Measurements from ENCODE around the gene CDH4. TPM values are rescaled to one million over a fixed set of nuclear protein-coding genes. Genes with fewer than 3 reads are reported as not detected.
A peak's percentile ranks its signal among the peaks of the same experiment; 100 is the strongest.

CDH4 gene
- total and polyA plus RNA-seq, 9 of the 15 experiments (the other 6 are each of a cell fraction or from before 2014, with no cell fraction given) = 0.04 TPM; not detected in 8

DNA sequence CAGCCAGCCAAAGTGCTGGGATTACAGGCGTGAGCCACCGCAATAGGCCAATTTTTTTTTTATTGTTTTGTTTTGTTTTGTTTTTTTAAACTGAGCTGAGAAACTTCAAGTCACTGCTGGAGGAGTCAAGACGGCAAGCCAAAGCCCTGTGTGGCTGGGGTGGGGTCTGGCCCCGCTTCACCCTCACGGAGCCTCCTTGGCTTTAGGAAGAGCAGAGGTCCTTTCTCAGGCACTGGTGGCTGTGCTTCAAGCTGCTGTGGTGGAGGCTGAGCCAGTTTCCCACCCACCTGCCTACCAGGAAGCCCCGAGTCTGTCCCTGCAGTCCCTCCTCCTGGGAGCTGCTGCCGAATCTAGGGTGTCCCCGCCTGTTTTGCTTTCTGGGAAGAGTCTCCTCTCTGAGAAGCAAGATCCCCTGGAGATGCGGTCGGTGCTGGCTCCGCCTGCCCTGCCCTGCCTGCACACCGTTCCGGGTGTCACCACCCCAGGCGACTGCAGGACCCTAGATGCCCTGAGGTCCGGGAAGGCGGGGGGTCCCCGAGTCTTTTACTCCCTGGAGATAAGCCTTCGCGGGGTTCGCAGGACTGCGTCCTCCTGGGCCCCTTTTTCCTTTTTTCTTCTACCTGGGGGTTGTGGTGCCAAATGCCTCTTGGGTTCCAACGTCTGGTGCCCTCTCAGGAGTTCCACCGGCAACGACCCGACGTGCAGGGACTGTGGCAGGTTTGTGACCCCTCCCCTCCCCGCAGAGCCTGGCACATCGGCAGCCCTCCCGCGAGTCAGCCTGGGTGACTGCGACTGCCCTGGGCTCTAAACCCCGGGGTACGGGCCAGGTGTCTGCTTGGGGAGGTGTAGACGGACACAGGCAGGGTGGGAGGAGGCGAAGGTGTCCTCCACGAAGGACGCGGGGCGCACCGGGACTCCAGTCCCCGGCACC is 712.9 kb downstream of the CDH4 start:
- 51% methylated on average over 24 of the region's 41 CpGs for WGBS (ENCODE audit: insufficient coverage, low coverage, missing lambda C conversion rate)
- Histone ChIP-seq H3K4me2 (ENCODE audit: insufficient read depth, low read length) (no peak overlapping the region), H3K79me2 (ENCODE audit: control insufficient read depth, insufficient read depth, low read length) (no peaks in the 10 kb centered on the region), H2AFZ (ENCODE audit: low read depth, low read length) (no peak overlapping the region), H3K4me3 (no peak overlapping the region), H3K4me1 (replicated peaks in 1 of 2; ENCODE audit: control insufficient read depth in 2 of 2, insufficient read depth in 2 of 2, low read length in 2 of 2) (peaks cover 0 to 20% of the 10 kb centered on the region in 2 experiments; a peak in 2 of 5 replicates), H4K20me1 (replicated peaks; ENCODE audit: control insufficient read depth, insufficient read depth, low read length) (no peaks in the 10 kb centered on the region), H3K27ac (ENCODE audit: extremely low read depth, low read depth, low read length) (no peak overlapping the region), H3K9me3 (replicated peaks; ENCODE audit: control insufficient read depth, insufficient read depth, low read depth, low read length) (no peaks in the 10 kb centered on the region; the same call in none of the 2 replicates), H3K27me3 (ENCODE audit: control insufficient read depth in 2 of 2, insufficient read depth in 2 of 2, low read length in 2 of 2) (peaks cover 0 to 3% of the 10 kb centered on the region in 2 experiments; a peak in 1 of 5 replicates), H3K9me1 (ENCODE audit: control insufficient read depth, insufficient read depth, low read length) (no peaks in the 10 kb centered on the region), H3K9ac (ENCODE audit: insufficient read depth in 1 of 2, low read depth in 2 of 2, low read length in 2 of 2) (peak overlapping the region in 1 of 2 experiments; percentile 45; a peak in 2 of 4 replicates), H3K36me3 (ENCODE audit: control insufficient read depth, insufficient read depth, low read length) (no peaks in the 10 kb centered on the region)
- ChIA-PET POLR2A (interaction anchor here (0.8 kb wide), 1 partner anchor 336 kb away, joined by 3 read pairs; no protein-coding TSS in a partner anchor), CTCF (ENCODE audit: low intra/inter-chr PET ratio) (no interaction called here)
- intact Hi-C loops (cut with micrococcal nuclease) = no loop called here
- FAIRE-seq = no peak
- DNase-seq (ENCODE audit: extremely low read depth in 1 of 4, low spot score in 3 of 4) = no peak
- in situ Hi-C loops (cut with MboI) = no loop called here
- peak; percentile 17; the same call in 2 of the 3 replicates for ATAC-seq
- TF ChIP-seq, protein P1, sequence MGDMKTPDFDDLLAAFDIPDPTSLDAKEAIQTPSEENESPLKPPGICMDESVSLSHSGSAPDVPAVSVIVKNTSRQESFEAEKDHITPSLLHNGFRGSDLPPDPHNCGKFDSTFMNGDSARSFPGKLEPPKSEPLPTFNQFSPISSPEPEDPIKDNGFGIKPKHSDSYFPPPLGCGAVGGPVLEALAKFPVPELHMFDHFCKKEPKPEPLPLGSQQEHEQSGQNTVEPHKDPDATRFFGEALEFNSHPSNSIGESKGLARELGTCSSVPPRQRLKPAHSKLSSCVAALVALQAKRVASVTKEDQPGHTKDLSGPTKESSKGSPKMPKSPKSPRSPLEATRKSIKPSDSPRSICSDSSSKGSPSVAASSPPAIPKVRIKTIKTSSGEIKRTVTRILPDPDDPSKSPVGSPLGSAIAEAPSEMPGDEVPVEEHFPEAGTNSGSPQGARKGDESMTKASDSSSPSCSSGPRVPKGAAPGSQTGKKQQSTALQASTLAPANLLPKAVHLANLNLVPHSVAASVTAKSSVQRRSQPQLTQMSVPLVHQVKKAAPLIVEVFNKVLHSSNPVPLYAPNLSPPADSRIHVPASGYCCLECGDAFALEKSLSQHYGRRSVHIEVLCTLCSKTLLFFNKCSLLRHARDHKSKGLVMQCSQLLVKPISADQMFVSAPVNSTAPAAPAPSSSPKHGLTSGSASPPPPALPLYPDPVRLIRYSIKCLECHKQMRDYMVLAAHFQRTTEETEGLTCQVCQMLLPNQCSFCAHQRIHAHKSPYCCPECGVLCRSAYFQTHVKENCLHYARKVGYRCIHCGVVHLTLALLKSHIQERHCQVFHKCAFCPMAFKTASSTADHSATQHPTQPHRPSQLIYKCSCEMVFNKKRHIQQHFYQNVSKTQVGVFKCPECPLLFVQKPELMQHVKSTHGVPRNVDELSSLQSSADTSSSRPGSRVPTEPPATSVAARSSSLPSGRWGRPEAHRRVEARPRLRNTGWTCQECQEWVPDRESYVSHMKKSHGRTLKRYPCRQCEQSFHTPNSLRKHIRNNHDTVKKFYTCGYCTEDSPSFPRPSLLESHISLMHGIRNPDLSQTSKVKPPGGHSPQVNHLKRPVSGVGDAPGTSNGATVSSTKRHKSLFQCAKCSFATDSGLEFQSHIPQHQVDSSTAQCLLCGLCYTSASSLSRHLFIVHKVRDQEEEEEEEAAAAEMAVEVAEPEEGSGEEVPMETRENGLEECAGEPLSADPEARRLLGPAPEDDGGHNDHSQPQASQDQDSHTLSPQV (IDR thresholded peaks at IDR 0.05) = no peak
- TF ChIP-seq POLR2G (IDR thresholded peaks at IDR 0.05; ENCODE audit: low read depth, low read length) = 0 out of 2 replicates have a peak, but pooled peaks have one; percentile 10
- no TSS peak for BruUV-seq (replicated peaks)
